Measurements from ENCODE around the gene CLNK.

Gene CLNK

GRCh38 chr4:10506077-10506476, 178.5 kb downstream of the CLNK start:
- no peaks in the 10 kb centered on the region for H3K27me3 ChIP-seq (ENCODE audit: insufficient read depth, poor library complexity, severe bottlenecking)
- DNase-seq (ENCODE audit: low spot score) (no peak), ATAC-seq (ENCODE audit: low read depth) (no peak)
- no peaks in the 10 kb centered on the region for H3K9me3 ChIP-seq (ENCODE audit: severe bottlenecking)
- TF ChIP-seq CTCF (IDR thresholded peaks at IDR 0.05; ENCODE audit: poor library complexity, severe bottlenecking) = no peak
- no peaks in the 10 kb centered on the region for H3K36me3 ChIP-seq (ENCODE audit: low read depth)
- no peaks in the 10 kb centered on the region for H3K4me1 ChIP-seq (ENCODE audit: insufficient read depth, poor library complexity, severe bottlenecking)
- no peak overlapping the region for H3K4me3 ChIP-seq (ENCODE audit: severe bottlenecking)
- no peak overlapping the region for H3K27ac ChIP-seq (ENCODE audit: poor library complexity, severe bottlenecking)

GRCh38 chr4:10504570-10505179, 179.9 kb downstream of the CLNK start:
- no peaks in the 10 kb centered on the region for H3K9me3 ChIP-seq (ENCODE audit: severe bottlenecking)
- no peak for TF ChIP-seq CTCF (IDR thresholded peaks at IDR 0.05; ENCODE audit: poor library complexity, severe bottlenecking)
- no peaks in the 10 kb centered on the region for H3K27me3 ChIP-seq (ENCODE audit: insufficient read depth, poor library complexity, severe bottlenecking)
- DNase-seq (ENCODE audit: low spot score) (no peak), ATAC-seq (ENCODE audit: low read depth) (no peak)
- H3K4me1 ChIP-seq (ENCODE audit: insufficient read depth, poor library complexity, severe bottlenecking) = no peaks in the 10 kb centered on the region
- no peaks in the 10 kb centered on the region for H3K36me3 ChIP-seq (ENCODE audit: low read depth)
- no peak overlapping the region for H3K4me3 ChIP-seq (ENCODE audit: severe bottlenecking)
- H3K27ac ChIP-seq (ENCODE audit: poor library complexity, severe bottlenecking) = no peak overlapping the region

GRCh38 chr4:10502717-10503116, 181.9 kb downstream of the CLNK start:
- Histone ChIP-seq H3K4me1 (ENCODE audit: insufficient read depth, poor library complexity, severe bottlenecking) (no peaks in the 10 kb centered on the region), H3K4me3 (ENCODE audit: severe bottlenecking) (no peak overlapping the region), H3K36me3 (ENCODE audit: low read depth) (no peaks in the 10 kb centered on the region), H3K27ac (ENCODE audit: poor library complexity, severe bottlenecking) (no peak overlapping the region), H3K9me3 (ENCODE audit: severe bottlenecking) (no peaks in the 10 kb centered on the region), H3K27me3 (ENCODE audit: insufficient read depth, poor library complexity, severe bottlenecking) (no peaks in the 10 kb centered on the region)
- no peak for ATAC-seq (ENCODE audit: low read depth)
- no peak for DNase-seq (ENCODE audit: low spot score)
- TF ChIP-seq CTCF (IDR thresholded peaks at IDR 0.05; ENCODE audit: poor library complexity, severe bottlenecking) = no peak

GRCh38 chr4:10500776-10501175, 183.8 kb downstream of the CLNK start:
- no peaks in the 10 kb centered on the region for H3K9me3 ChIP-seq (ENCODE audit: severe bottlenecking)
- no peaks in the 10 kb centered on the region for H3K4me1 ChIP-seq (ENCODE audit: insufficient read depth, poor library complexity, severe bottlenecking)
- no peak overlapping the region for H3K4me3 ChIP-seq (ENCODE audit: severe bottlenecking)
- no peak overlapping the region for H3K27ac ChIP-seq (ENCODE audit: poor library complexity, severe bottlenecking)
- H3K36me3 ChIP-seq (ENCODE audit: low read depth) = no peaks in the 10 kb centered on the region
- no peaks in the 10 kb centered on the region for H3K27me3 ChIP-seq (ENCODE audit: insufficient read depth, poor library complexity, severe bottlenecking)
- DNase-seq (ENCODE audit: low spot score) = no peak
- ATAC-seq (ENCODE audit: low read depth) = no peak
- no peak for TF ChIP-seq CTCF (IDR thresholded peaks at IDR 0.05; ENCODE audit: poor library complexity, severe bottlenecking)

GRCh38 chr4:10496200-10496599, 188.4 kb downstream of the CLNK start:
- TF ChIP-seq CTCF (IDR thresholded peaks at IDR 0.05; ENCODE audit: poor library complexity, severe bottlenecking) = no peak
- no peaks in the 10 kb centered on the region for H3K36me3 ChIP-seq (ENCODE audit: low read depth)
- no peak overlapping the region for H3K4me3 ChIP-seq (ENCODE audit: severe bottlenecking)
- H3K4me1 ChIP-seq (ENCODE audit: insufficient read depth, poor library complexity, severe bottlenecking) = no peaks in the 10 kb centered on the region
- no peak overlapping the region for H3K27ac ChIP-seq (ENCODE audit: poor library complexity, severe bottlenecking)
- DNase-seq (ENCODE audit: low spot score) (no peak), ATAC-seq (ENCODE audit: low read depth) (no peak)
- H3K9me3 ChIP-seq (ENCODE audit: severe bottlenecking) = no peaks in the 10 kb centered on the region
- no peaks in the 10 kb centered on the region for H3K27me3 ChIP-seq (ENCODE audit: insufficient read depth, poor library complexity, severe bottlenecking)

Data from RWPE2 (cell line).